Measurements from ENCODE around the gene EFS.

The EFS gene

GRCh38 chr14:23306412-23307145, 58.4 kb downstream of the EFS start, which contains the start of gene BCL2L2:
Gene BCL2L2, plus strand, starts transcription at chr14:23306833. Its CDS starts 935 bp downstream, at chr14:23307768.
- DNase-seq (ENCODE audit: insufficient read length, low spot score) (peak; percentile 49), FAIRE-seq (no peak)
- TF ChIP-seq CTCF (IDR thresholded peaks at IDR 0.05; ENCODE audit: insufficient read depth, missing control alignments) = no peak

All from D721Med (cell line).